T-cell (primary cell): ENCODE data around the gene MAL. TPM values are rescaled to one million over a fixed set of nuclear protein-coding genes. Genes with fewer than 3 reads are reported as not detected.

ENCODE experiments used
- total RNA-seq, 35 experiments: library from RNA in 6 of 35; stranded (reverse) in 6 of 35; fragments of 120-200 nt in 1 of 35; gene quantifications; one replicate each; pipeline versions ENCODE4 v1.2.1 to v1.2.4 and lab custom pipeline; 2013 to 2026

The MAL gene
- total RNA-seq, 5 donors from 2014 or later (not counting 1 experiment from before 2014, with no cell fraction given) = 129 to 179 (median 150) TPM

Other genes starting within 250 kb of the MAL start
- not detected for gene TEKT4, start 154.3 kb upstream of the MAL start, total RNA-seq
- 10 to 100 TPM; 32.3 to 58.3 (median 57.0) TPM for gene MRPS5, start 96.1 kb downstream of the MAL start, total RNA-seq
- 10 to 100 TPM; 11.8 to 29.2 (median 25.5) TPM for gene ZNF514, start 134.1 kb downstream of the MAL start, total RNA-seq
- gene ZNF2, start 140.1 kb downstream of the MAL start, total RNA-seq = 1 to 10 TPM; 1.8 to 8.2 (median 7.5) TPM
- gene ZNF892, start 181.8 kb downstream of the MAL start, total RNA-seq = 1 to 10 TPM; 2.7 to 6.0 (median 4.1) TPM
- 1 to 10 TPM in 2 of 5 donors, under 1 TPM in 3; 0.30 to 2.1 (median 0.40) TPM for gene PROM2, start 248.7 kb downstream of the MAL start, total RNA-seq